ENCODE results near the gene RBM34. TPM values are rescaled to one million over a fixed set of nuclear protein-coding genes. Genes with fewer than 3 reads are reported as not detected.

RBM34 gene
- total RNA-seq, 4 donors from 2014 or later: 42.3 to 65.2 (median 55.3) TPM

GRCh38 chr1:235112297-235113182 lies 48.5 kb downstream of the RBM34 start:
- Histone ChIP-seq H3K4me1 (peaks cover 0 to 10% (median 0%) of the 10 kb centered on the region in 3 donors), H3K27ac (peak overlapping the region in 1 of 4 donors; percentile 26), H3K27me3 (no peaks in the 10 kb centered on the region), H3K9me3 (no peaks in the 10 kb centered on the region), H3K4me3 (no peak overlapping the region), H3K36me3 (peaks cover 6 to 95% of the 10 kb centered on the region in 2 donors)
- WGBS, 2 donors (ENCODE audit: low coverage in 1 of 2): 81 to 82% methylated on average over 6 of the region's 6 CpGs
- TF ChIP-seq EP300 (IDR thresholded peaks at IDR 0.05) (no peak), CTCF (IDR thresholded peaks at IDR 0.05) (no peak), POLR2AphosphoS5 (IDR thresholded peaks at IDR 0.05) (no peak), POLR2A (IDR thresholded peaks at IDR 0.05) (no peak)
- no peak for ATAC-seq

GRCh38 chr1:235111107-235111506 lies 49.9 kb downstream of the RBM34 start:
- H3K36me3 ChIP-seq: peaks cover 6 to 88% of the 10 kb centered on the region in 2 donors
- WGBS, 2 donors (ENCODE audit: low coverage in 1 of 2): 87 to 90% methylated on average over 2 to 3 of the region's 3 CpGs
- TF ChIP-seq EP300 (IDR thresholded peaks at IDR 0.05): no peak
- no peak for TF ChIP-seq POLR2AphosphoS5 (IDR thresholded peaks at IDR 0.05)
- no peak for TF ChIP-seq POLR2A (IDR thresholded peaks at IDR 0.05)
- TF ChIP-seq CTCF (IDR thresholded peaks at IDR 0.05): no peak

GRCh38 chr1:235108876-235109275 lies 52.2 kb downstream of the RBM34 start:
- WGBS, 2 donors (ENCODE audit: low coverage in 1 of 2): 80 to 82% methylated on average over 1 to 9 of the region's 11 CpGs
- Histone ChIP-seq H3K4me1 (peaks cover 0 to 23% (median 4%) of the 10 kb centered on the region in 3 donors), H3K4me3 (no peak overlapping the region), H3K36me3 (peaks cover 6 to 65% of the 10 kb centered on the region in 2 donors), H3K27ac (no peak overlapping the region), H3K27me3 (no peaks in the 10 kb centered on the region), H3K9me3 (no peaks in the 10 kb centered on the region)
- no peak for ATAC-seq
- TF ChIP-seq POLR2A (IDR thresholded peaks at IDR 0.05) (no peak), CTCF (IDR thresholded peaks at IDR 0.05) (no peak), EP300 (IDR thresholded peaks at IDR 0.05) (no peak), POLR2AphosphoS5 (IDR thresholded peaks at IDR 0.05) (no peak)

More at GRCh38 chr1:235111107-235111506, 49.9 kb downstream of the RBM34 start:
- no peak overlapping the region for H3K4me3 ChIP-seq
- H3K4me1 ChIP-seq: peaks cover 0 to 10% (median 0%) of the 10 kb centered on the region in 3 donors
- no peak for ATAC-seq
- no peak overlapping the region for H3K27ac ChIP-seq
- no peaks in the 10 kb centered on the region for H3K9me3 ChIP-seq
- no peaks in the 10 kb centered on the region for H3K27me3 ChIP-seq

GRCh38 chr1:235108185-235108593 lies 52.9 kb downstream of the RBM34 start:
- Histone ChIP-seq H3K27me3 (no peaks in the 10 kb centered on the region), H3K36me3 (peaks cover 5 to 58% of the 10 kb centered on the region in 2 donors), H3K4me3 (no peak overlapping the region), H3K9me3 (no peaks in the 10 kb centered on the region), H3K4me1 (peaks cover 0 to 26% (median 4%) of the 10 kb centered on the region in 3 donors), H3K27ac (no peak overlapping the region)
- 80 to 100% methylated on average over 1 of the region's 1 CpG for WGBS, 2 donors (ENCODE audit: low coverage in 1 of 2)
- TF ChIP-seq EP300 (IDR thresholded peaks at IDR 0.05) (no peak), CTCF (IDR thresholded peaks at IDR 0.05) (no peak), POLR2A (IDR thresholded peaks at IDR 0.05) (no peak), POLR2AphosphoS5 (IDR thresholded peaks at IDR 0.05) (no peak)
- no peak for ATAC-seq

Measured in gastroesophageal sphincter (tissue), 4 donors.